ENCODE results near the gene ZDHHC9. TPM values are rescaled to one million over a fixed set of nuclear protein-coding genes. Genes with fewer than 3 reads are reported as not detected.

ZDHHC9 gene
- total and polyA plus RNA-seq, 12 donors = 4.2 to 22.8 (median 11.4) TPM

GRCh38 chrX:129792586-129793291, 50.9 kb downstream of the ZDHHC9 start:
- Histone ChIP-seq H3K4me3 (no peak overlapping the region), H3K36me3 (peaks cover 0 to 87% (median 0%) of the 10 kb centered on the region in 9 donors), H3K4me1 (no peaks in the 10 kb centered on the region), H3K27me3 (no peaks in the 10 kb centered on the region), H3K27ac (no peak overlapping the region), H3K9me3 (no peaks in the 10 kb centered on the region)
- WGBS, 2 donors = 97 to 98% methylated on average over 17 to 18 of the region's 18 CpGs
- ATAC-seq (no peak), DNase-seq (no peak)
- TF ChIP-seq, protein P1, sequence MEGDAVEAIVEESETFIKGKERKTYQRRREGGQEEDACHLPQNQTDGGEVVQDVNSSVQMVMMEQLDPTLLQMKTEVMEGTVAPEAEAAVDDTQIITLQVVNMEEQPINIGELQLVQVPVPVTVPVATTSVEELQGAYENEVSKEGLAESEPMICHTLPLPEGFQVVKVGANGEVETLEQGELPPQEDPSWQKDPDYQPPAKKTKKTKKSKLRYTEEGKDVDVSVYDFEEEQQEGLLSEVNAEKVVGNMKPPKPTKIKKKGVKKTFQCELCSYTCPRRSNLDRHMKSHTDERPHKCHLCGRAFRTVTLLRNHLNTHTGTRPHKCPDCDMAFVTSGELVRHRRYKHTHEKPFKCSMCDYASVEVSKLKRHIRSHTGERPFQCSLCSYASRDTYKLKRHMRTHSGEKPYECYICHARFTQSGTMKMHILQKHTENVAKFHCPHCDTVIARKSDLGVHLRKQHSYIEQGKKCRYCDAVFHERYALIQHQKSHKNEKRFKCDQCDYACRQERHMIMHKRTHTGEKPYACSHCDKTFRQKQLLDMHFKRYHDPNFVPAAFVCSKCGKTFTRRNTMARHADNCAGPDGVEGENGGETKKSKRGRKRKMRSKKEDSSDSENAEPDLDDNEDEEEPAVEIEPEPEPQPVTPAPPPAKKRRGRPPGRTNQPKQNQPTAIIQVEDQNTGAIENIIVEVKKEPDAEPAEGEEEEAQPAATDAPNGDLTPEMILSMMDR (IDR thresholded peaks at IDR 0.05) = no peak
- intact Hi-C loops (cut with DNase I) = no loop called here

DNA sequence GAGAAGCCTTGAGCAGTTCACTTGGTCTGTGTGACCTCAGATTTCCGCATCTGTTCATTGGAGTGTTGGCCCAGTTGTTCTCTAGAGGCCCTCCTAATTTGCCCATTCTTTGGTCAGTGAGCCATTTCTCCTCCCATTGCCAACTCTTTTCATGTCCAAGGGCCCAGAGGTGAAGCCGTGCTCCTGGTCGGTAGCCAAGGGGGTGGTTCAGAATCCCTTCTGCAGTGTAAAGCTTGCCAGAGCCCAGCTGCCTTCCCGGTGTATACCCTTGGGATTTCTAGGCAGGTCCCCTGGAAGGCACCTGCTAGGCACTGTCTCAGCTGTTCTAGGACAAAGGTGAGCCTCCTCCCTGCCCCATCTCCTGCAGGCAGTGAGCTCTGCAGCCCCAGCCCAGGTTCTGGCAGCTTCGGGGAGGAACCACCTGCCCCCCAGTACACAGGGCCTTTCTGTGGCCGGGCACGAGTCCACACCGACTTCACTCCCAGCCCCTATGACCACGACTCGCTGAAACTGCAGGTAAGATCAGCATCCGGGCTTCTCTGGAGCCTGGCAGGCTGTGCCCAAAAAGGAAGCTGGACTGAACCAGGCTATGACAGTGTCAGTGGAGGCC, 51.6 kb downstream of the ZDHHC9 start:
- no peak for DNase-seq
- Histone ChIP-seq H3K27me3 (no peaks in the 10 kb centered on the region), H3K27ac (no peak overlapping the region), H3K4me1 (no peaks in the 10 kb centered on the region), H3K9me3 (no peaks in the 10 kb centered on the region), H3K36me3 (peaks cover 0 to 86% (median 0%) of the 10 kb centered on the region in 9 donors), H3K4me3 (no peak overlapping the region)
- no peak for ATAC-seq
- TF ChIP-seq, protein P1 (IDR thresholded peaks at IDR 0.05) = no peak
- intact Hi-C loops (cut with DNase I) = no loop called here
- 87 to 88% methylated on average over 11 of the region's 11 CpGs for WGBS, 2 donors

DNA sequence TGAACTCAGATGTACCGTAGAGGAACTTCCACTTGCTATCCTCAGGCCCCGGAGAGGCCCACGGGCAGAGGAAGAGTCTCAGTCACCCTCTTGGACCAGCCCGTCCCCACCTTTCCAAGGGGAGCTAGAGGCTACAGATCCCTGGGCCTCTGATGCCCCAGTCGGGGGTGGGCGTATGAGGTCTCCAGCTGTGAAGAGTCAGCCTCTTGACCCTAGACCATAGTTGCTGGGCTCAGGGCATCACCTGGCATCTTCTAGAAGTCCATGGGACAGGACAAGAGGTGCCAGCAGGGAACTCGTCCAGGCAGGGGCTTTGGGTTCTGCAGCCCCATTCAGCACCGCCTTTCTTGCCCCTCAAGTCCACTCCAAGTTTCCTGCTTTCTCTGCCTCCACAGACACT, 52.4 kb downstream of the ZDHHC9 start:
- no peaks in the 10 kb centered on the region for H3K9me3 ChIP-seq
- TF ChIP-seq, protein P1 (IDR thresholded peaks at IDR 0.05) = no peak
- H3K4me1 ChIP-seq = no peaks in the 10 kb centered on the region
- DNase-seq (no peak), ATAC-seq (no peak)
- H3K27ac ChIP-seq = no peak overlapping the region
- intact Hi-C loops (cut with DNase I) = no loop called here
- no peak overlapping the region for H3K4me3 ChIP-seq
- WGBS, 2 donors = 89 to 91% methylated on average over 5 to 8 of the region's 8 CpGs
- no peaks in the 10 kb centered on the region for H3K27me3 ChIP-seq
- H3K36me3 ChIP-seq = peaks cover 0 to 80% (median 0%) of the 10 kb centered on the region in 9 donors

- H3K4me3 ChIP-seq = no peak overlapping the region
- WGBS, 2 donors = 94 to 96% methylated on average over 9 of the region's 9 CpGs
- H3K27ac ChIP-seq = no peak overlapping the region
- intact Hi-C loops (cut with DNase I) = no loop called here
- peaks cover 0 to 76% (median 0%) of the 10 kb centered on the region in 9 donors for H3K36me3 ChIP-seq
- peaks cover 0 to 4% (median 0%) of the 10 kb centered on the region in 9 donors for H3K4me1 ChIP-seq
- ATAC-seq (no peak), DNase-seq (no peak)
- no peaks in the 10 kb centered on the region for H3K9me3 ChIP-seq
- no peaks in the 10 kb centered on the region for H3K27me3 ChIP-seq
- TF ChIP-seq, protein P1 (IDR thresholded peaks at IDR 0.05) = no peak
Measured at GRCh38 chrX:129790808-129791207, 52.9 kb downstream of the ZDHHC9 start.

Data from heart right ventricle (tissue), 16 donors.